Urinary bladder (tissue), 4 donors: ENCODE results near the gene C1QA. TPM values are rescaled to one million over a fixed set of nuclear protein-coding genes. Genes with fewer than 3 reads are reported as not detected.

ENCODE experiments used
- DNase-seq: peaks from one replicate; pipeline ENCODE4 v3.0.0-alpha.2; 2015; ENCODE audit errors: extremely low spot score
- H3K27ac ChIP-seq: one replicate; pipeline ENCODE4 v1.5.1; 2013; ENCODE audit warnings: low read depth, mild to moderate bottlenecking, moderate library complexity
- H3K36me3 ChIP-seq: one replicate; pipeline ENCODE4 v1.6.1; 2013; ENCODE audit warnings: mild to moderate bottlenecking, moderate library complexity; ENCODE audit not compliant: insufficient read depth
- H3K4me1 ChIP-seq: one replicate; pipeline ENCODE4 v1.6.1; 2013; ENCODE audit warnings: mild to moderate bottlenecking, moderate library complexity; ENCODE audit not compliant: insufficient read depth
- H3K4me3 ChIP-seq: one replicate; pipeline ENCODE4 v1.5.1; 2013; ENCODE audit warnings: low read depth, low read length
- WGBS: extraction: QIAGEN DNeasy Blood & Tissue Kit; methylation state at CpG from one replicate; pipeline ENCODE4 v1.1.7; 2013; 5-methylcytosine and 5-hydroxymethylcytosine counted together
- polyA plus RNA-seq: library from polyadenylated mRNA; stranded (reverse); fragments of 200-250 nt; gene quantifications from one replicate; pipeline ENCODE4 v1.2.3, GENCODE V29; 2013
- small RNA-seq: library from RNA; depleted of rRNA; stranded (forward); fragments of <200 nt; gene quantifications from one replicate; pipeline ENCODE3, GENCODE V24; 2014
- total RNA-seq: library from RNA; depleted of rRNA; stranded (reverse); fragments of >200 nt; gene quantifications from one replicate; pipeline ENCODE4 v1.2.3, GENCODE V29; 2014
- donor health status: healthy with polysubstance abuse.
- donor health status: healthy.

The C1QA gene
- total and polyA plus RNA-seq, 2 donors = 41.5 to 223 TPM

DNA sequence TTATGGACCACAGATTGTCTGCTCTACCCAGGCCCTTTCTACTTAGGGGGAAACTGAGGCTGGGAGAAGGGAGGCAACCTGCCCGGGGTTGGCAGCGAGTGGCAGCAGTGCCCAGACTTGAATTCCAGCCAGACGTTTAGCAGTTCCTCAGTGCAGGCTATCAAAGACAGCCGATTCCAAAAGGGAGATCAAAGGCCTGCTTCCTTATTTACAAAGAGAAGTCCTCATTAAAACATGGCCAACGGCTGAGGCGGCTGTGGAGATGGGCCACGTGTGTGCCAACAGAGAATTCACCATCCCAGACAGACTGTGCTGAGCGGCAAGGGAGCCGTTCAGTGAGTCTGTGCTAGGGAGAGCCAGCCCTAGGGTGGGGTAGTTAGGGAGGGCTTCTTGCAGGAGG lies 44.3 kb downstream of the C1QA start:
- H3K4me1 ChIP-seq = no peaks in the 10 kb centered on the region
- no peaks in the 10 kb centered on the region for H3K36me3 ChIP-seq
- no peak overlapping the region for H3K4me3 ChIP-seq
- no peak for DNase-seq
- no peak overlapping the region for H3K27ac ChIP-seq
- 52% methylated on average over 9 of the region's 9 CpGs for WGBS

DNA sequence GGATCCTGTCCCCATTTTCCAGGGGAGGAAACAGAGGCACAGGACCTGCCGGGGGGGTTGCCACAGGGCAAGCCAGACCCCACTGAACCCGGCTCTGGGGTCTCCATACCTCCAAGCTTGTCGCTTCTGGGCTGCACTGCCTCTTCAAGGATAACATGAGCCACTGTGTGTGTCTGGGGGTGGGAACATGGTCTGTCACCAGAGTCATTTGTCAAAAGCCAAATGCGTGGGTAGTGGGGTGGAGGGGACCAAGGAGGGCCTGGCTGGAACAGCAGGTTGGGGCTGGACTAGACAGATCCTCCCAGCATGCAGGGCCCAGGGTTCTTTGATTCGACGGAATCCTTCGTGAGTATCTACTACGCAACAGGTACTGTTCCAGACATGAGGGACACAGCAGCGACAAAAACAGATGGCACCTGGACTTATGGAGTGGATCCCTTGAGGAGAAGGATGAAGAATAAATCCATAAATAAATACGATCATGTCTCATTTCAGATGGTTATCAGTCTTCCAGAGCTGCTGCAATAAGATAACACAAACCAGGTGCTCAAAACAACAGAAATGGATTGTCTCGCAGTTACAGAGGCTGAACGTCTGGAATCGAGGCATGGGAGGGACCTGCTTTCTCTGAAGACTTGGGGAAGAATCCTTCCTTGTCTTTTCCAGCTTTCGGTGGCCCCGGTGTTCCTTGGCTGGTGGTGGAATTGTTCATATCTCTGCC lies 45.3 kb downstream of the C1QA start:
- Histone ChIP-seq H3K36me3 (no peaks in the 10 kb centered on the region), H3K4me3 (no peak overlapping the region), H3K4me1 (no peaks in the 10 kb centered on the region), H3K27ac (no peak overlapping the region)
- 79% methylated on average over 15 of the region's 15 CpGs for WGBS
- DNase-seq = no peak

DNA sequence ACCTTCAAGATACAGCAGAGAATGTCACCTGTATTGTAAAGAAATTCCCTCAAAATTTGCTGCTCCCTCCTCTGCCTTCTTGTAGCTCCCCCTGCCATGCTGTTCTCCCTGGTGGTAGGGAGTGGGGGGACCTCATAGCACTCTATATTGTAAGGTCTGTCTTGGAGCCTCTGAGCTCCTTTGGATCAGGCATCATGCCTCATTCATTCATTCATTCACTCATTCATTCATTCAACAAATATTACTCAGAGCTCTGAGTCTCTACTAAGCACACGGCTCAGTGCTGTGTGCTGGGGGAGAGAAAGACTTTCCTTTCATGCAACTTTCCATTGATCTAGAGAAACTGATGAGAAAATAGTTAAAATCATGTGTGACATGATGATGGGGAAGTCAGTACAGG lies 47.1 kb downstream of the C1QA start:
- no peaks in the 10 kb centered on the region for H3K36me3 ChIP-seq
- no peak for DNase-seq
- WGBS = 86% methylated on average over 1 of the region's 1 CpG
- H3K4me3 ChIP-seq = no peak overlapping the region
- H3K4me1 ChIP-seq = no peaks in the 10 kb centered on the region
- no peak overlapping the region for H3K27ac ChIP-seq

DNA sequence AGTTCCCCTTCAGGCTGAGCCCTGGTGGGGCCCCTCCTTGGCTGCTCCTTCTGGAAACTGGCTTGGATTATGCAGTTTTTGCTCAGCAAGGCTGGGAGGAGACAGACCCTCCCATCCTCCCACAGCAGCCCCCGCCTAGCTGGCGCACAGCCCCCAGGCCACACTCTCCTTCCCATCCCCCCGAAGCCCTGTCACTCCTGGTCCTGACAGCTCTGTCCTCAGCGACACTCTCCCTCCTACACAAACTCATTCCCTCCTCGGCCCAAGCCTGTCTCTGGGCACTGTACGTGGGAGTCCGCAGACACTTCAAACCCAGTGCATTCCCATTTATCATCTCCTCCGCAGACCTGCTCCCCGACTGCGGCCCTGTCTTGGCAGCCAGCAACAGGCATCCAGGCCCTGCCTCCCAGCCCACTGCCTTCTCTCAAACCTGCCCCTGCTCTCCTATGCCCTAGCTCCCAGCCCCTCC lies 49.2 kb downstream of the C1QA start:
- Histone ChIP-seq H3K4me3 (no peak overlapping the region), H3K27ac (no peak overlapping the region), H3K36me3 (no peaks in the 10 kb centered on the region), H3K4me1 (no peaks in the 10 kb centered on the region)
- WGBS = 39% methylated on average over 10 of the region's 10 CpGs
- DNase-seq = no peak

DNA sequence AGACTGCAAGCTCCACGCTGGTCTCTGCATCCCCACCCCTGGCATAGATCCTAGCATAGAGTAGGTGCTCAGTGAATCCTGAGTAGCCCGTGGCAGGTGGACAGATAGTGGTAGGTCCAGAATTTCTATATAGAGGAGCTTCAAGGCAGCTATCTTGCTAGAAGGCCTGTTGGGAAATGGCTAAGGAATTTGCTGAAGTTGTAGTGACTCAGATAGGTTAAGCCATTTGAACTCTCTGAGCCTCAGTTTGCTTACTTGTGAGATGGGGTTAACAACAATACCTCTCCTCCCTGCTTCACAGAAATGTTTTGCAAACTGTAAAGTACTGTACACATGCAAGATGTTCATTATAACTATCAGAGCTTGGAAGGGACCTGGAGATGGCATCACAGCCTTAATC lies 50.8 kb downstream of the C1QA start:
- WGBS = 86% methylated on average over 2 of the region's 2 CpGs
- H3K4me1 ChIP-seq = no peaks in the 10 kb centered on the region
- H3K4me3 ChIP-seq = no peak overlapping the region
- DNase-seq = no peak
- no peak overlapping the region for H3K27ac ChIP-seq
- H3K36me3 ChIP-seq = no peaks in the 10 kb centered on the region

DNA sequence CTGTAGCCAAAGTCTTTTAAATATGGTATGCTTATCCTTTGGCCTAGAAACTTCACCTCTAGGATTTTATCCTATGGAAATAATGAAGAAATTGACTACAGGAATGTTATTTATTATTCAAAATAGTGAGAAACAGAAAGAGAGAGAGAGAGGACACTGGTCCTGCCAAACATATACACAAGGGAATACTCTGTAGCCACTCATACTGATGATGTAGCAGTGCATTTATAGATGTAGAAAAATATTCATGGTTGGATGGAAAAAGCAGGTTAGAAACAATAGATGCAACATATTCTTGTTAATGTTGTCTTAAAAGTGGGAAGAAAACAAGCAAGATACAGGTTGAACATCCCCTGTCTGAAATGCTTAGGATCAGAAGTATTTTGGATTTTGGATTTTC lies 52.0 kb downstream of the C1QA start:
- DNase-seq = no peak
- Histone ChIP-seq H3K4me1 (no peaks in the 10 kb centered on the region), H3K4me3 (no peak overlapping the region), H3K27ac (no peak overlapping the region), H3K36me3 (no peaks in the 10 kb centered on the region)

Small RNA genes within 50 kb of the gene (small RNA-seq; reads per million reads assigned to genes)
- not detected for gene MIR6127

Other genes with a start within 250 kb of the C1QA start
- 11.6 TPM for gene ZBTB40, start 184.8 kb upstream of the C1QA start, total RNA-seq
- gene ZBTB40, start 184.8 kb upstream of the C1QA start, polyA plus RNA-seq = 9.8 TPM
- not detected for gene EPHA8, start 73.1 kb upstream of the C1QA start, total RNA-seq
- not detected for gene EPHA8, start 73.1 kb upstream of the C1QA start, polyA plus RNA-seq
- gene C1QC, start 7.0 kb downstream of the C1QA start, total RNA-seq = 25.4 TPM
- gene C1QC, start 7.0 kb downstream of the C1QA start, polyA plus RNA-seq = 268 TPM
- 26.3 TPM for gene C1QB, start 16.6 kb downstream of the C1QA start, total RNA-seq
- gene C1QB, start 16.6 kb downstream of the C1QA start, polyA plus RNA-seq = 351 TPM
- gene EPHB2, start 74.2 kb downstream of the C1QA start, total RNA-seq = 16.2 TPM
- gene EPHB2, start 74.2 kb downstream of the C1QA start, polyA plus RNA-seq = 2.6 TPM